ENCODE data around the gene LRRC8D.
A peak's percentile ranks its signal among the peaks of the same experiment; 100 is the strongest.

Gene LRRC8D

DNA sequence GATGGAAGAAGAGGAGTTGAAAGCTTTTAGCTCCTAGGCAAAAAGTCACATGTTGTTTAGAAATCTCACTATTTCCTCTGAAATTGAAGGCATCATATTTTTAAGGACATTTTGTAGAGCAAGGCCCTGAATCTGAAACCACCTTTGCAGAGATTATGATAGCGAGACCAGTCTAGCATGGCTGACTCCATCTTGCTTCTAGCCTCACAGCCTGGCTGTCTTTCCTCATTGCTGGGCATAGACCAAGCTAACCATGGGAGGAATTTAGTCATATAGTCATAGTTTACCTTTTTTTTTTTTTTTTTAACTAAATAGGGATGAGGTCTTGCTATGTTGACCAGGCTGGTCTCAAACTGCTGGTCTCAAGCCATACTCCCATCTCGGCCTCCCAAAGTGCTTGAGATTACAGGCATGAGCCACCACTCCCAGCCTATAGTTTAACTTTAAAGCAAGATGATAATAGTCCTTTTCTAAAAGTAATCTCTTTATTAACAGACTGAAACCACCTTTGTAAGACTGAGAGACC, 131.8 kb downstream of the LRRC8D start:
- ChIA-PET POLR2A (no interaction called here), CTCF (interaction anchor here (0.6 to 0.7 kb wide), 2 partner anchors 140 to 153 kb away, joined by 4 to 6 read pairs; no protein-coding TSS in a partner anchor)
- TF ChIP-seq ZNF384 (IDR thresholded peaks at IDR 0.05) (no peak), BHLHE40 (IDR thresholded peaks at IDR 0.05; ENCODE audit: borderline replicate concordance) (no peak), FOXA1 (IDR thresholded peaks at IDR 0.05) (no peak), FOXM1 (IDR thresholded peaks at IDR 0.05; ENCODE audit: borderline replicate concordance) (no peak), ARNT (IDR thresholded peaks at IDR 0.05) (no peak), SUZ12 (IDR thresholded peaks at IDR 0.05) (no peak), SP1 (IDR thresholded peaks at IDR 0.05) (no peak), L3MBTL2 (conservative IDR thresholded peaks at IDR 0.05) (no peak), FOXK2 (IDR thresholded peaks at IDR 0.05) (no peak), CTBP1 (IDR thresholded peaks at IDR 0.05; ENCODE audit: borderline replicate concordance) (no peak), HDGF (IDR thresholded peaks at IDR 0.05; ENCODE audit: borderline replicate concordance) (no peak), LEF1 (IDR thresholded peaks at IDR 0.05; ENCODE audit: borderline replicate concordance) (no peak), ELF4 (IDR thresholded peaks at IDR 0.05) (no peak), TARDBP (IDR thresholded peaks at IDR 0.05) (no peak), NFRKB (IDR thresholded peaks at IDR 0.05) (no peak)
- TF ChIP-seq, protein P1, sequence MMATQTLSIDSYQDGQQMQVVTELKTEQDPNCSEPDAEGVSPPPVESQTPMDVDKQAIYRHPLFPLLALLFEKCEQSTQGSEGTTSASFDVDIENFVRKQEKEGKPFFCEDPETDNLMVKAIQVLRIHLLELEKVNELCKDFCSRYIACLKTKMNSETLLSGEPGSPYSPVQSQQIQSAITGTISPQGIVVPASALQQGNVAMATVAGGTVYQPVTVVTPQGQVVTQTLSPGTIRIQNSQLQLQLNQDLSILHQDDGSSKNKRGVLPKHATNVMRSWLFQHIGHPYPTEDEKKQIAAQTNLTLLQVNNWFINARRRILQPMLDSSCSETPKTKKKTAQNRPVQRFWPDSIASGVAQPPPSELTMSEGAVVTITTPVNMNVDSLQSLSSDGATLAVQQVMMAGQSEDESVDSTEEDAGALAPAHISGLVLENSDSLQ (IDR thresholded peaks at IDR 0.05): no peak
- no peak for DNase-seq (ENCODE audit: extremely low spot score)

DNA sequence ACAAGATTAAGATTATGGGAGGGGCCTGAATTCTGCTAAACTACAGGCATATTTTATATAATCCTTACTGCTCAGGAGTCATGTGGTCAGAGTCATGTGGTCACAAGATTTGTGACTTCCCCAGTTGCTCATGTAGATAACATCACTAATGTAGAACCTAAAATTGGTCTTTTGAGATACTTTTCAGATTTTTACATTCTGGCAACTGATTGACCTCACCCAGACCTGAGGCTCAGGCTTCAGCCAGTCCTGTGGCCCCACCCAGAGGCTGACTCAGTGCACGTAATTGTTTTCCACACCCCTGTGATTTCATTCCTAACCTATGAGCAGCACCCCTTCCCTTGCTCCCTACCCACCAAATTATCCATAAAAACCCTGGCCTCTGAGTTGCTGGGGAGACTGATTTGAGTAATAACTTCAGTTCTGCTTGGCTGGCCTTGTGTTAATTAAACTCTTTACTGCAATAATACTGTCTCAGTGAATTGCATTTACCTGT, 132.3 kb downstream of the LRRC8D start:
- ChIA-PET POLR2A (no interaction called here), CTCF (interaction anchor here (0.8 kb wide), 1 partner anchor 34 kb away, joined by 4 read pairs; no protein-coding TSS in a partner anchor)
- DNase-seq (ENCODE audit: extremely low spot score): peak; percentile 32
- TF ChIP-seq BHLHE40 (IDR thresholded peaks at IDR 0.05; ENCODE audit: borderline replicate concordance) (no peak), L3MBTL2 (conservative IDR thresholded peaks at IDR 0.05) (no peak), FOXM1 (IDR thresholded peaks at IDR 0.05; ENCODE audit: borderline replicate concordance) (no peak), LEF1 (IDR thresholded peaks at IDR 0.05; ENCODE audit: borderline replicate concordance) (no peak), SP1 (IDR thresholded peaks at IDR 0.05) (no peak), HDGF (IDR thresholded peaks at IDR 0.05; ENCODE audit: borderline replicate concordance) (no peak), ELF4 (IDR thresholded peaks at IDR 0.05) (no peak), NFRKB (IDR thresholded peaks at IDR 0.05) (no peak), ARNT (IDR thresholded peaks at IDR 0.05) (no peak)
- TF ChIP-seq, protein P1 (IDR thresholded peaks at IDR 0.05): no peak

DNA sequence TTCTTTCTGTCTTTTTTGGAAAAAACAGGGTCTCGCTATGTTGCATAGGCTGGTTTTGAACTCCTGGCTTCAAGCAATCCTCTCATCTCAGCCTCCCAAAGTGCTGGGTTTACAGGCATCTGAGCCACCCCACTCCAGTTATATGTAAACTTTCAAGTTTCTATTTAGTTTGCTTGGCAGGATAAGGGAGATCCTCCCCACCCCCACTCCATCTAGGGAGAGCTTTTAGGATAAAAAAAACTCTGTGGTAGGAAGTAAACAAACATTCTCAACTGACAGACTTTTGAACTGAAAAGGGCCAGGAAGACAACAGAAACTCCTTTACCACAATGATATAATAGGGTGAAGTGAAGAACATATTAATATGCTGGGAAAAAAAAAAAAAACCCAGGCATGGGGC, 133.1 kb downstream of the LRRC8D start:
- ChIA-PET CTCF (interaction anchor here (0.8 kb wide), 1 partner anchor 33 kb away, joined by 4 read pairs; no protein-coding TSS in a partner anchor), POLR2A (no interaction called here)
- DNase-seq (ENCODE audit: extremely low spot score): no peak

DNA sequence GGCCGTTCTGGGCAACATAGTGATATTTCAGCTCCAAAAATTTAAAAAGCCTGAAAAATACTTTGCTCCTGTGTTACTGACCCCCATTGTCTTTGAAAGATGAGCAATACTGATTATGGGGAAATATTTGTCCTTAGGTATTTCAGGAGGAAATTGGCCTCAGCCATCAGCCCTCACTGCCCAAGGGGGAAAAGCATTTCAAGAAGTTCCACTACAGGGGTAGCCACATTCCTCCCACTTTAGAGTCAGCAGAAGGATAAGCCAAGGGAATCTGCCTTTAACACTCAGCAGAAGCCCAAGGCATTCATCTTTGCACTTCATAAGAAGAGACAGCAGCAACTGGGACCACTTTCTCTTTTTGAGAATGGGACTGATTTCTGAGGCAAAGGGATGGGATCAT, 133.6 kb downstream of the LRRC8D start:
- TF ChIP-seq SP1 (IDR thresholded peaks at IDR 0.05) (no peak), FOXK2 (IDR thresholded peaks at IDR 0.05) (no peak), BHLHE40 (IDR thresholded peaks at IDR 0.05; ENCODE audit: borderline replicate concordance) (no peak), HDGF (IDR thresholded peaks at IDR 0.05; ENCODE audit: borderline replicate concordance) (no peak), CTBP1 (IDR thresholded peaks at IDR 0.05; ENCODE audit: borderline replicate concordance) (no peak), NFRKB (IDR thresholded peaks at IDR 0.05) (no peak), LEF1 (IDR thresholded peaks at IDR 0.05; ENCODE audit: borderline replicate concordance) (no peak), ELF4 (IDR thresholded peaks at IDR 0.05) (no peak)
- TF ChIP-seq, protein P1 (IDR thresholded peaks at IDR 0.05): no peak
- ChIA-PET POLR2A (no interaction called here), CTCF (no interaction called here)
- DNase-seq (ENCODE audit: extremely low spot score): no peak

More for the DNA sequence above, 133.1 kb downstream of the LRRC8D start:
- TF ChIP-seq FOXK2 (IDR thresholded peaks at IDR 0.05) (no peak), SP1 (IDR thresholded peaks at IDR 0.05) (no peak)

DNA sequence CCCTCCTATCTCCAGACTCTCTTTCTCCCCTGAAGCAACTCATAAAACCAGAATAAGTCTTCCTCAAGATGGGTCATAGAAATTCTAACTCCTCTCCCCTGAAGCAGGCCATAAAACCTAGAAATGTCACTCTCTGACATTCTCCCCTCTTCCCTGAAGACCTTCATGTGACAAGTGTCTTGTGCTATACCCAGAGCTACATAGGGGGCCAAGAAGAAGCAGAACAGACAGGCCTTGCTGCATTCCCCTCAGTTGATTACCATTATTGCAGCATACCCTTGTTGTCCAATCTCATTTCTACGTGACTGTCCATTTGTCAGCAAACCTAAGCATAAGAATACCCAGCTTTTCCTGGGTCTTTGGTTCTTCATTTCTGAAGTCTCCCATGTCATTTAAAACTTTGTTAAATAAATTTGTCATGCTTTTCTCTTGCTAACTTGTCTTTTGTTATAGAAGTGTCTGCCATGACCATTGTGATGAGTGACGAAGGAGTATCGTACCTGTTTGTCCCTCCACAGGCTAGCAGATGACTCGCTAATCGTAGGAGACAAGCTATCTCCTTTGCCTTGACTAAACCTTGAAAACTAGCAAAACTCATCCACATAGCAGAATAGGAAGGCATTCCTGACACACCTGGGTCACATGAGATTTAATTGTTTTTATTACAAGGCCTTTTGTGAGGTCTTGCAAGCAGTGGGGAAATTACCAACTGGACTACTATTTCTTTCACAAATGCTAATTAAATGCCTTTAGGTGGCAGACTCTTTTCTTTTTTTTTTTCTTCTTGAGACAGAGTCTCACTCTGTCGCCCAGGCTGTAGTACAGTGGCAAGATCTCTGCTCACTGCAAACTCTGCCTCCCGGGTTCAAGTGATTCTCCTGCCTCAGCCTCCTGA, 134.7 kb downstream of the LRRC8D start:
- no peak for DNase-seq (ENCODE audit: extremely low spot score)
- ChIA-PET CTCF (no interaction called here), POLR2A (no interaction called here)
- TF ChIP-seq SUZ12 (IDR thresholded peaks at IDR 0.05) (no peak), ZNF384 (IDR thresholded peaks at IDR 0.05) (no peak), LEF1 (IDR thresholded peaks at IDR 0.05; ENCODE audit: borderline replicate concordance) (no peak)

DNA sequence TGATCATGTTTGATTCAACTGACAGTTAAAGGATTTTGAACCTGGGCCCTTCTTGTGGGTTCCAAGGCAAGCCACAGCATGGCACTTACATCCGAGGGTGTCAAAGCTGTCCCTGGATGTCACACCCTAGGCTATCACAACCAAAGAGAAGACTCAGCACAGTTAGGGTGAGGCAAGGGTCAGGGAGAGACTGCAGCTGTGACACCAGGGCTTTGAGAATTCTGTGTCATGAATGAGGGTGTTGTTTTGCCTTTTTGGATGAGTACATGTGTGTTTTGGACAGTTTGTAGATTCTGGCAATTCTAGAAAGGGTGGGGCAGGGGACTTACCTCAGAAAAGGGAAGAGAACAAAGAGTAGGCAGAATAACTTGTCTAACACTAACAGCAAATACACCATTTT, 136.3 kb downstream of the LRRC8D start:
- POLR2A ChIA-PET: no interaction called here
- TF ChIP-seq NFRKB (IDR thresholded peaks at IDR 0.05) (no peak), ZNF384 (IDR thresholded peaks at IDR 0.05) (no peak), FOXM1 (IDR thresholded peaks at IDR 0.05; ENCODE audit: borderline replicate concordance) (no peak), TARDBP (IDR thresholded peaks at IDR 0.05) (no peak), SP1 (IDR thresholded peaks at IDR 0.05) (no peak), CTBP1 (IDR thresholded peaks at IDR 0.05; ENCODE audit: borderline replicate concordance) (no peak), ARNT (IDR thresholded peaks at IDR 0.05) (no peak), FOXK2 (IDR thresholded peaks at IDR 0.05) (no peak), ELF4 (IDR thresholded peaks at IDR 0.05) (no peak)
- CTCF ChIA-PET: no interaction called here
- no peak for DNase-seq (ENCODE audit: extremely low spot score)

Data from HEK293T (cell line).